Dendritic cell treated with granulocyte-macrophage colony-stimulating factor and Interleukin-4, amounts not matched to agents 40 ng/mL and 50 ng/mL, for 4 days (primary cell): ENCODE measurements around the gene CMIP.
"Not testable (repeated sequence)": the region's sequence is repeated elsewhere in the genome, so short reads cannot be mapped to it uniquely, and the experiment has no call there.

ENCODE experiments used
- H3K27ac Mint-ChIP-seq: one replicate; pipeline ENCODE4 v1.8.0; 2022; ENCODE audit warnings: mild to moderate bottlenecking, mixed read lengths
- H3K27me3 Mint-ChIP-seq: one replicate; pipeline ENCODE4 v1.8.0; 2022; ENCODE audit warnings: mild to moderate bottlenecking, mixed read lengths
- H3K36me3 Mint-ChIP-seq: one replicate; pipeline ENCODE4 v1.8.0; 2022; ENCODE audit warnings: low read depth, mixed read lengths
- H3K4me1 Mint-ChIP-seq: one replicate; pipeline ENCODE4 v1.8.0; 2022; ENCODE audit warnings: low read depth, mixed read lengths
- H3K4me3 Mint-ChIP-seq: one replicate; pipeline ENCODE4 v1.8.0; 2022; ENCODE audit warnings: mild to moderate bottlenecking, moderate library complexity, mixed read lengths
- H3K9me3 Mint-ChIP-seq: one replicate; pipeline ENCODE4 v1.8.0; 2022; ENCODE audit warnings: mixed read lengths
- intact Hi-C: fragments of 100-400 bp; cut with micrococcal nuclease; formaldehyde crosslinking; loops from one replicate; pipeline ENCODE4 v1.15.0; 2022

Gene CMIP

DNA sequence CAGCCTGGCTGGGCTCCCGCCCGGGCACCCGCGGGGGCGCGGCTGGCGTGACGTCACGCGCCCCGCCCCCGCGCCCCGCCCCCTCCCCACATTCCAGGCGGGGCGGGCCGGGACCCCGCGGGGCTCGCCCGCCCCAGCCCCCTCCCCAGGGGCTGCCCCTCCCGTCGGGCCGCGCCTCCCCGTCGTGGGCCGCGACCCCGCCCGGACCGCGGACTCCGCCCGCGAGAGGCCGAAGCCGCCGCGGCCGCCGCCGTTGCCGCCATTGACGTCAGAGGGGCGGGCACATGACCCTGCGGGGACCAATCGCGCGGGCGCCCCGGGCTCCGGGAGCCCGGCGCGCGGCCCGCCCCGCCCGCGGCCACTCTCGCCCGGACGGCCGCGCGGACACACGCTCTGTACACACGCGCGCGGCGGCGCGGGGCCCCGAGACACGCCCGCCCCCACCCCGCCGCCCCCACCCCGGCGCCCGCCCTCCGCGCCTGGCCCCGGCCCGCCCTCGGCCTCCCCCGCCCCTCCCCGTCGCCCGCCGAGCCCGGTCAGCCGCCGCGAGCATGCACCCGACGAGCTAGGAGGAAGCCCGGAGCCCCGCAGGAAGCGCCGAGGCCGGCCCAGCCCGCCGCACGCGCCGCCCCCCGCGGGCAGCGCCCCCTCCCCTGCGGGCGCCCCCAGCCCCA is at the start of gene CMIP:
Gene CMIP, plus strand, starts transcription at position 361 of the 674 bp plus-strand sequence.
- Mint-ChIP-seq H3K27me3 (peaks cover 22% of the 10 kb centered on the region), H3K4me3 (peak within 1 kb of the TSS; percentile 100), H3K36me3 (peaks cover 32% of the 10 kb centered on the region), H3K9me3 (no peaks in the 10 kb centered on the region), H3K4me1 (peaks cover 57% of the 10 kb centered on the region), H3K27ac (peak within 1 kb of the TSS; percentile 90)
- intact Hi-C loops = loop anchor here (5.0 kb wide), 2 partner anchors 38 to 78 kb away; no protein-coding TSS in a partner anchor

GRCh38 chr16:81394966-81395655 is 49.5 kb upstream of the CMIP start:
- peaks cover 12% of the 10 kb centered on the region for H3K9me3 Mint-ChIP-seq
- H3K36me3 Mint-ChIP-seq = peaks cover 15% of the 10 kb centered on the region
- H3K27ac Mint-ChIP-seq = no peak overlapping the region
- H3K27me3 Mint-ChIP-seq = peaks cover 10% of the 10 kb centered on the region
- H3K4me1 Mint-ChIP-seq = peaks cover 5% of the 10 kb centered on the region
- intact Hi-C loops = no loop called here
- no peak overlapping the region for H3K4me3 Mint-ChIP-seq

DNA sequence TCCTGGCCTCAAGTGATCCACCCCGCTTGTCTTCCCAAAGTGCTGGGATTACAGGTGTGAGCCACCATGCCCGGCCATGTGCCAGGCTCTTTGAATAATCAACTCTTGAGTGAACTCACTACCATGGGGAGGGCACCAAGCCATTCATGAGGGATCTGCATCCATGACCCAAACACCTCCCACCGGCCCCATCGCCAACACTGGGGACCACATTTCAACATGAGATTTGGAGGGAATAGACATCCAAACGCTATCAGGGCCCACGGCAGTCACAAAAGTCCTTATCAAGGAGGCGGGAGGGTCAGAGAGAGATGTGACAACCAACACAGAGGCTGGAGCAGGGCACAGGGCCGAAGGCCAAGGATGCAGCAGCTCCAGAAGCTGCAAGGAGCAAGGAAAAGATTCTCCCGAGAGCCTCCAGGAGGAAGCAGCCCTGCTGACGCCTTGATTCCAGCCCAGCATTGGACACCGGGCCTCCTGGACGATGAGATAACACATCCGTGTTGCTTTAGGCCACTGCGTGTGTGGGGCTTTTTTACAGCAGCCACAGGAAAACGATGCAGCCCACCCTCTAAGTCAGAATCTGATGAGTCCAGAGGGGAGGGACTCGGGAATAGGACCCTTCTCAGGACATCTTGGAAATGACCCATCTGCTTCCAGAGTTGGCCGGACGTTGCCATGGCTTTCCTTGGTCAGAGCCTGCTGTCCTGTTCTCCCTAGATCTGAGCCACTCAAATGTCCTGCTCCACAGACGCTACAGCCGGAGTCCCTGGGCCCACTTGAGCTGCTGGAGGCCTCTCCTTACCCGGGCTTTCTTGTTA is 47.3 kb upstream of the CMIP start:
- Mint-ChIP-seq H3K27ac (no peak overlapping the region), H3K4me3 (no peak overlapping the region), H3K27me3 (peaks cover 21% of the 10 kb centered on the region), H3K9me3 (peaks cover 15% of the 10 kb centered on the region), H3K36me3 (peaks cover under 1% of the 10 kb centered on the region), H3K4me1 (peaks cover 5% of the 10 kb centered on the region)
- intact Hi-C loops = no loop called here

GRCh38 chr16:81397879-81398520 is 46.6 kb upstream of the CMIP start:
- H3K9me3 Mint-ChIP-seq = peaks cover 15% of the 10 kb centered on the region
- peaks cover 5% of the 10 kb centered on the region for H3K4me1 Mint-ChIP-seq
- no peak overlapping the region for H3K27ac Mint-ChIP-seq
- no peaks in the 10 kb centered on the region for H3K36me3 Mint-ChIP-seq
- H3K4me3 Mint-ChIP-seq = no peak overlapping the region
- peaks cover 23% of the 10 kb centered on the region for H3K27me3 Mint-ChIP-seq
- intact Hi-C loops = no loop called here

- H3K27ac Mint-ChIP-seq = no peak overlapping the region
- no peaks in the 10 kb centered on the region for H3K36me3 Mint-ChIP-seq
- intact Hi-C loops = loop anchor here (5.0 to 10.0 kb wide), 2 partner anchors 225 to 297 kb away; no protein-coding TSS in a partner anchor
These were observed 44.7 kb upstream of the CMIP start for GRCh38 chr16:81399909-81400308.

GRCh38 chr16:81401035-81401950 is 43.3 kb upstream of the CMIP start:
- Mint-ChIP-seq H3K4me1 (peaks cover 12% of the 10 kb centered on the region), H3K4me3 (no peak overlapping the region), H3K27ac (no peak overlapping the region), H3K9me3 (peaks cover 15% of the 10 kb centered on the region), H3K36me3 (no peaks in the 10 kb centered on the region), H3K27me3 (peaks cover 19% of the 10 kb centered on the region)
- intact Hi-C loops = loop anchor here (5.0 to 10.0 kb wide), 2 partner anchors 224 to 296 kb away; no protein-coding TSS in a partner anchor

More at GRCh38 chr16:81399909-81400308, 44.7 kb upstream of the CMIP start:
- H3K9me3 Mint-ChIP-seq = peaks cover 15% of the 10 kb centered on the region
- H3K4me3 Mint-ChIP-seq = no peak overlapping the region
- peaks cover 23% of the 10 kb centered on the region for H3K27me3 Mint-ChIP-seq
- peaks cover 12% of the 10 kb centered on the region for H3K4me1 Mint-ChIP-seq

GRCh38 chr16:81403208-81403600 is 41.4 kb upstream of the CMIP start:
- H3K27ac Mint-ChIP-seq = no peak overlapping the region
- no peaks in the 10 kb centered on the region for H3K36me3 Mint-ChIP-seq
- H3K4me3 Mint-ChIP-seq = no peak overlapping the region
- H3K9me3 Mint-ChIP-seq = peaks cover 15% of the 10 kb centered on the region
- H3K4me1 Mint-ChIP-seq = peaks cover 10% of the 10 kb centered on the region
- H3K27me3 Mint-ChIP-seq = peaks cover 19% of the 10 kb centered on the region
- intact Hi-C loops = loop anchor here (1.0 to 10.0 kb wide), 3 partner anchors 222 to 320 kb away; no protein-coding TSS in a partner anchor

DNA sequence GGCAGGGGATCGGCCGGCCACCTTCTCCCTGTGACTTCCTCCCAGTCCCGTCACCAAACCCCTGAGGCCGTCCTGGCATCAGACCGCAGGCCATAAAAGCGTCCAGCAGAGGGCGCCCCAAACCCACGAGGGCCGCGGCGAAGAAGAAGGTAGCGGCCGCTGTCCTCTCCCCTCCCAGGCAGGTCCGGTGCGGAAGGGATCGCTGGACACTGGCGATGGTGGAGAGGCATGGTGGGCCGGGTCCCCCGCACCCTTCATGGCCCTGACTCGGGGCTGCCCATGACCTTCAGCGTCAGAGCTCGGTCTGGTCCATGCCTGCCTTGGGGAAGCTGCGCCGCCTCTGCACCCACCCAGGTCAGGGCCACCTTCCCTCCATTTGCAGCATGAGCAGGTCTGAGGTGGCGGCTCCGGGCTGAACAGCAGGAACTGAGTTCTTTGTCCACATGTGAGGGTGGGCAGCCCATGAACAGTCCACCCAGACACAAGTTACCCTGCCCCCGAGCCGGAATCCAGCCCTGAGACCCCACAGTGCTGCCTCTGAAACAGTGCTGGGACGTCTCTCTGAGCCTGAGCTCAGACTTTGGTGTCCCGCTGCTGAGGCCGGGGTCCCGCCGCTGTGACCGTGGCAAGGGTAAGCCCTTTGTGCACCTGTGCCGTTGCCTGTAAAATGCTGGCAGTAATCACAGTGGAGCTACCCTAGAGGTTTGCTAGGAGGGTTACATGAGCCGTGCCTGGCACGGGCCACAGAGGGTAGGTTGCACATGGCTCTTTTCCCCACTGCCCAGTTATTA is 40.8 kb upstream of the CMIP start:
- intact Hi-C loops = loop anchor here (1.0 to 10.0 kb wide), 3 partner anchors 221 to 320 kb away; no protein-coding TSS in a partner anchor
- Mint-ChIP-seq H3K4me1 (peaks cover 7% of the 10 kb centered on the region), H3K36me3 (no peaks in the 10 kb centered on the region), H3K9me3 (peaks cover 15% of the 10 kb centered on the region), H3K4me3 (peak overlapping the region; percentile 32), H3K27me3 (peaks cover 25% of the 10 kb centered on the region), H3K27ac (no peak overlapping the region)

DNA sequence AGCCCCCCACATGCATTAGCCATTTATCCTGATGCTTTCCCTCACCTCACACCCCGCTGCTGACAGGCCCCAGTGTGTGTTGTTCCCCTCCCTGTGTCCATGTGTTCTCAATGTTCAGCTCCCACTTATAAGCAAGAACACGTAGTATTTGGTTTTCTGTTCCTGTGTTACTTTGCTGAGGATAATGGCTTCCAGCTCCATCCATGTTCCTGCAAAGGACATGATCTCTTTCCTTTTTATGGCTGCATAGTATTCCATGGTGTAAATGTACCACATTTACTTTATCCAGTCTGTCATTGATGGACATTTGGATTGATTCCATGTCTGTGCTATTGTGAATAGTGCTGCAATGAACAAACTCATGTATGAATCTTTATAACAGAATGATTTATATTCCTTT is 39.6 kb upstream of the CMIP start:
- H3K4me3 Mint-ChIP-seq, H3K9me3 Mint-ChIP-seq, H3K4me1 Mint-ChIP-seq, H3K36me3 Mint-ChIP-seq, H3K27ac Mint-ChIP-seq: not testable (repeated sequence)
- intact Hi-C loops = loop anchor here (10.0 kb wide), 1 partner anchor 220 kb away; no protein-coding TSS in a partner anchor
- H3K27me3 Mint-ChIP-seq = peaks cover 25% of the 10 kb centered on the region

DNA sequence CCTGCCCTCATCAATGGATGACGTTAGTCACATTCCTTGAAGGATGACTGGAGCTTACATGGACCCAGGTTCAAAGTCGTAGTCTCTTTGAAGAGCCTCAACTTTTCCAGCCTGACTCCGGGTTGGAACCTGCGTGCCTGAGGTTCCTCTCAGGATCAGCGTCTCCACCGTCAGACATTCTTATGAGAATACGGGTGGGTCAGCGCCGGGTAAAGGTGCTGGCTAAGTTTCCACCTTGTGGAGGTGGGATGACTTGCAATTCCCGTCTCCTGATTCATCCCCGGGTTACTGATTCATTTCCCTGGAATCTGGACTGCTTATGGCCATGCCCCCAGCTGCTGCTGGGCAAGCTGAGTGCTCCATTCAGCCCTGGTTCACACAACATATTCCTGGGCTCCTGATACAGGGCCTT is 38.9 kb upstream of the CMIP start:
- Mint-ChIP-seq H3K4me1 (peaks cover 7% of the 10 kb centered on the region), H3K4me3 (no peak overlapping the region), H3K36me3 (no peaks in the 10 kb centered on the region), H3K27ac (no peak overlapping the region), H3K27me3 (peaks cover 28% of the 10 kb centered on the region), H3K9me3 (no peaks in the 10 kb centered on the region)
- intact Hi-C loops = loop anchor here (10.0 kb wide), 1 partner anchor 219 kb away; no protein-coding TSS in a partner anchor

- Mint-ChIP-seq H3K27ac (no peak overlapping the region), H3K27me3 (peaks cover 20% of the 10 kb centered on the region), H3K4me1 (peaks cover 3% of the 10 kb centered on the region), H3K9me3 (no peaks in the 10 kb centered on the region), H3K4me3 (no peak overlapping the region), H3K36me3 (no peaks in the 10 kb centered on the region)
- intact Hi-C loops = loop anchor here (10.0 kb wide), 1 partner anchor 216 kb away; no protein-coding TSS in a partner anchor
These were observed 36.1 kb upstream of the CMIP start for GRCh38 chr16:81408409-81408950.
